Lower leg skin (tissue), 3 donors: ENCODE measurements around the gene EPN1.

Experiments
- POLR2A ChIP-seq, 2 donors: fragments of 450-650 bp; IDR thresholded peaks; one replicate each; pipeline ENCODE4 v1.6.1; 2016 to 2017; ENCODE audit warnings: antibody characterized with exemption in 2 of 2, mild to moderate bottlenecking in 1 of 2, moderate library complexity in 1 of 2
- TF ChIP-seq, protein P1 (sequence below), 3 donors: fragments of 450-650 bp; IDR thresholded peaks; one replicate each; pipeline ENCODE4 v1.5.1; 2016; ENCODE audit warnings: antibody characterized with exemption in 3 of 3, mild to moderate bottlenecking in 3 of 3, moderate library complexity in 2 of 3

DNA sequence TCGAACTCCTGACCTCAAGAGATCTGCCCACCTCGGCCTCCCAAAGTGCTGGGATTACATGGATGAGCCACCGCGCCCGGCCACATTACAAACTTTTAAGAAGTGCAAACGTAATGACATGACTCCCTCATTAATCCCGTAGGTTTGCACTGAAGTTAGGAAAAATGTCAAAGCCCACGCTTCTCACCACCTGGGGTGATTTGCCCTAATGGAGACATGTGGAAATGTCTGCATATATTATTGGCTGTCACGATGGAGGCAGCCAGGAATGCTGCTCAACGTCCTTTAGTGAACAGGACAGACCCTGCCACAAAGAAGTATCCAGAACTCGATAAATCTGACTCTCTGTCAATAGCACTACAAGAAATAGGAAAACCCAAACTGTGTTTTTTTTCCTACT lies 42.2 kb downstream of the EPN1 start:
- TF ChIP-seq, protein P1, sequence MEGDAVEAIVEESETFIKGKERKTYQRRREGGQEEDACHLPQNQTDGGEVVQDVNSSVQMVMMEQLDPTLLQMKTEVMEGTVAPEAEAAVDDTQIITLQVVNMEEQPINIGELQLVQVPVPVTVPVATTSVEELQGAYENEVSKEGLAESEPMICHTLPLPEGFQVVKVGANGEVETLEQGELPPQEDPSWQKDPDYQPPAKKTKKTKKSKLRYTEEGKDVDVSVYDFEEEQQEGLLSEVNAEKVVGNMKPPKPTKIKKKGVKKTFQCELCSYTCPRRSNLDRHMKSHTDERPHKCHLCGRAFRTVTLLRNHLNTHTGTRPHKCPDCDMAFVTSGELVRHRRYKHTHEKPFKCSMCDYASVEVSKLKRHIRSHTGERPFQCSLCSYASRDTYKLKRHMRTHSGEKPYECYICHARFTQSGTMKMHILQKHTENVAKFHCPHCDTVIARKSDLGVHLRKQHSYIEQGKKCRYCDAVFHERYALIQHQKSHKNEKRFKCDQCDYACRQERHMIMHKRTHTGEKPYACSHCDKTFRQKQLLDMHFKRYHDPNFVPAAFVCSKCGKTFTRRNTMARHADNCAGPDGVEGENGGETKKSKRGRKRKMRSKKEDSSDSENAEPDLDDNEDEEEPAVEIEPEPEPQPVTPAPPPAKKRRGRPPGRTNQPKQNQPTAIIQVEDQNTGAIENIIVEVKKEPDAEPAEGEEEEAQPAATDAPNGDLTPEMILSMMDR (IDR thresholded peaks at IDR 0.05) = no peak
- TF ChIP-seq POLR2A (IDR thresholded peaks at IDR 0.05) = no peak
